CD14-positive monocyte (primary cell): ENCODE measurements around the gene FRAS1. TPM values are rescaled to one million over a fixed set of nuclear protein-coding genes. Genes with fewer than 3 reads are reported as not detected.

ENCODE experiments used
- DNase-seq, 3 donors: peaks; one replicate each; pipeline ENCODE4 v3.0.0-alpha.2; 2011 to 2022
- H2AFZ ChIP-seq: 2 replicates; pipeline ENCODE4 v1.6.0; 2012; ENCODE audit warnings: mild to moderate bottlenecking, low read depth, low read length, inconsistent platforms; ENCODE audit not compliant: insufficient read depth, poor library complexity, severe bottlenecking
- H3K27ac ChIP-seq, 2 donors: 1 replicate in 1 of 2; 2 replicates in 1 of 2; pipeline ENCODE4 v1.5.1; 2012 to 2013; ENCODE audit warnings: low read length in 2 of 2, control low read depth in 1 of 2, inconsistent platforms in 1 of 2, low read depth in 1 of 2, mild to moderate bottlenecking in 1 of 2
- H3K27me3 ChIP-seq, 2 donors: one replicate each; pipeline versions ENCODE4 v1.6.0 to v1.6.1; 2011 to 2013; ENCODE audit warnings: low read length in 2 of 2; ENCODE audit not compliant: control insufficient read depth in 2 of 2, insufficient read depth in 2 of 2
- H3K36me3 ChIP-seq, 2 donors: replicated peaks in 1 of 2; 1 replicate in 1 of 2; 2 replicates in 1 of 2; pipeline versions ENCODE4 v1.5.1 to v1.6.1; 2012 to 2013; ENCODE audit warnings: low read length in 2 of 2, control low read depth in 1 of 2, inconsistent platforms in 1 of 2, mild to moderate bottlenecking in 1 of 2; ENCODE audit not compliant: insufficient read depth in 2 of 2, control insufficient read depth in 1 of 2
- H3K4me1 ChIP-seq, 2 donors: 1 replicate in 1 of 2; 2 replicates in 1 of 2; pipeline versions ENCODE4 v1.5.1 to v1.6.1; 2012 to 2013; ENCODE audit warnings: low read length in 2 of 2, control low read depth in 1 of 2, inconsistent platforms in 1 of 2, mild to moderate bottlenecking in 1 of 2, moderate library complexity in 1 of 2; ENCODE audit not compliant: insufficient read depth in 2 of 2, control insufficient read depth in 1 of 2
- H3K4me2 ChIP-seq: replicated peaks from 2 replicates; pipeline ENCODE3; 2012; ENCODE audit warnings: low read length, moderate library complexity, mild to moderate bottlenecking; ENCODE audit not compliant: poor library complexity, severe bottlenecking; ENCODE audit errors: extremely low read depth
- H3K4me3 ChIP-seq, 3 experiments: fragments of 200-600 bp in 1 of 3; sonication (generic) in 1 of 3; replicated peaks in 1 of 3; 1 replicate in 2 of 3; 2 replicates in 1 of 3; pipeline ENCODE4 v1.5.1; 2011 to 2013; ENCODE audit warnings: low read length in 3 of 3, mild to moderate bottlenecking in 3 of 3, control low read depth in 2 of 3, low read depth in 2 of 3, inconsistent platforms in 1 of 3, moderate library complexity in 1 of 3
- H3K79me2 ChIP-seq: 2 replicates; pipeline ENCODE4 v1.6.0; 2012; ENCODE audit warnings: mild to moderate bottlenecking, control low read depth, inconsistent platforms, low read length, moderate library complexity; ENCODE audit not compliant: insufficient read depth
- H3K9ac ChIP-seq: 2 replicates; pipeline ENCODE4 v1.6.0; 2017; ENCODE audit warnings: low read length, mild to moderate bottlenecking; ENCODE audit not compliant: insufficient read depth, poor library complexity, severe bottlenecking
- H3K9me3 ChIP-seq, 2 donors: replicated peaks in 1 of 2; 1 replicate in 1 of 2; 2 replicates in 1 of 2; pipeline versions ENCODE4 v1.5.1 to v1.6.1; 2012 to 2013; ENCODE audit warnings: low read length in 2 of 2, control low read depth in 1 of 2; ENCODE audit not compliant: control insufficient read depth in 1 of 2, insufficient read depth in 1 of 2
- H4K20me1 ChIP-seq: 2 replicates; pipeline ENCODE4 v1.6.0; 2012; ENCODE audit warnings: mild to moderate bottlenecking, low read length, control low read depth, moderate library complexity; ENCODE audit not compliant: insufficient read depth
- H3K27ac Mint-ChIP-seq, 7 donors: one replicate each; pipeline ENCODE4 v1.8.0; 2020; ENCODE audit warnings: mild to moderate bottlenecking in 7 of 7, mixed read lengths in 7 of 7, moderate library complexity in 6 of 7, inconsistent platforms in 2 of 7
- H3K27me3 Mint-ChIP-seq, 3 donors: one replicate each; pipeline ENCODE4 v1.8.0; 2021 to 2022; ENCODE audit warnings: low read depth in 3 of 3, mild to moderate bottlenecking in 3 of 3, mixed read lengths in 3 of 3, moderate library complexity in 3 of 3, inconsistent platforms in 1 of 3
- H3K36me3 Mint-ChIP-seq, 2 donors: one replicate each; pipeline ENCODE4 v1.8.0; 2020; ENCODE audit warnings: mixed read lengths in 2 of 2, inconsistent platforms in 1 of 2, mild to moderate bottlenecking in 1 of 2
- H3K4me1 Mint-ChIP-seq: one replicate; pipeline ENCODE4 v1.8.0; 2020; ENCODE audit warnings: mild to moderate bottlenecking, mixed read lengths
- H3K4me3 Mint-ChIP-seq, 2 donors: one replicate each; pipeline ENCODE4 v1.8.0; 2020; ENCODE audit warnings: mild to moderate bottlenecking in 2 of 2, mixed read lengths in 2 of 2, moderate library complexity in 1 of 2
- H3K9me3 Mint-ChIP-seq, 7 donors: one replicate each; pipeline ENCODE4 v1.8.0; 2020 to 2022; ENCODE audit warnings: mixed read lengths in 7 of 7, mild to moderate bottlenecking in 6 of 7, moderate library complexity in 6 of 7, inconsistent platforms in 2 of 7
- WGBS: methylation state at CpG from one replicate; pipeline ENCODE4 v1.1.5; 2013; ENCODE audit warnings: missing lambda C conversion rate; ENCODE audit not compliant: insufficient coverage; 5-methylcytosine and 5-hydroxymethylcytosine counted together
- intact Hi-C, 2 donors: fragments of 100-400 bp; cut with micrococcal nuclease; formaldehyde crosslinking; loops; one replicate each; pipeline versions ENCODE4 v1.15.0 to v1.15.1; 2023
- polyA plus RNA-seq, 3 donors: library from polyadenylated mRNA; depleted of rRNA in 1 of 3; unstranded in 2 of 3; stranded (reverse) in 1 of 3; fragments of 300-500 nt in 2 of 3; fragments of >200 nt in 1 of 3; fragmentation: Illumina TruSeq in 2 of 3; gene quantifications; 1 replicate in 2 of 3; 2 replicates in 1 of 3; pipeline ENCODE4 v1.2.3, GENCODE V29; 2012 to 2021
- TF ChIP-seq, protein P1 (sequence below): fragments of 200-600 bp; IDR thresholded peaks from one replicate; pipeline ENCODE4 v1.8.0; 2022; ENCODE audit warnings: antibody characterized with exemption, mild to moderate bottlenecking

FRAS1 gene
- polyA plus RNA-seq, 3 donors, result not detected

DNA sequence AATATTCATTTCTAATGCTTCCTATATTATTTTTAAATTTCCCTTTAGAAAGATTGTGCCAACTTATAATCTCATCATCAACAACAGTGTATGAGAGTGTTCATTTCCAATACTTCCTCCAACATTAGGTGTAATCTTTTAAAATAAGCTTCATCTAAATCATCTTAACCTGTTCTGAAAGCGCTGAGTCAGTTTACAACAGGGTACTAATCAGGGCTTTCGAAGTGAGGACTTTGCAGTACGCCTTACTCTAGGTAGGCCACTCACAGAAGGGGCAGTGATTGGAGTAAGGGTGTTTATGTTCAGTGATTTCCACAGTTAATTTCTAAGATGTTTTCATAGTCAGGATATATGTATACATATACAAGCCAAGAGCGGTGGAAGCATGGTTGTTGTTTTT lies 87.9 kb downstream of the FRAS1 start:
- TF ChIP-seq, protein P1, sequence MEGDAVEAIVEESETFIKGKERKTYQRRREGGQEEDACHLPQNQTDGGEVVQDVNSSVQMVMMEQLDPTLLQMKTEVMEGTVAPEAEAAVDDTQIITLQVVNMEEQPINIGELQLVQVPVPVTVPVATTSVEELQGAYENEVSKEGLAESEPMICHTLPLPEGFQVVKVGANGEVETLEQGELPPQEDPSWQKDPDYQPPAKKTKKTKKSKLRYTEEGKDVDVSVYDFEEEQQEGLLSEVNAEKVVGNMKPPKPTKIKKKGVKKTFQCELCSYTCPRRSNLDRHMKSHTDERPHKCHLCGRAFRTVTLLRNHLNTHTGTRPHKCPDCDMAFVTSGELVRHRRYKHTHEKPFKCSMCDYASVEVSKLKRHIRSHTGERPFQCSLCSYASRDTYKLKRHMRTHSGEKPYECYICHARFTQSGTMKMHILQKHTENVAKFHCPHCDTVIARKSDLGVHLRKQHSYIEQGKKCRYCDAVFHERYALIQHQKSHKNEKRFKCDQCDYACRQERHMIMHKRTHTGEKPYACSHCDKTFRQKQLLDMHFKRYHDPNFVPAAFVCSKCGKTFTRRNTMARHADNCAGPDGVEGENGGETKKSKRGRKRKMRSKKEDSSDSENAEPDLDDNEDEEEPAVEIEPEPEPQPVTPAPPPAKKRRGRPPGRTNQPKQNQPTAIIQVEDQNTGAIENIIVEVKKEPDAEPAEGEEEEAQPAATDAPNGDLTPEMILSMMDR, result no peak
- Mint-ChIP-seq H3K4me3 (no peak overlapping the region), H3K27ac (no peak overlapping the region), H3K9me3 (peaks cover 0 to 11% (median 3%) of the 10 kb centered on the region in 7 donors), H3K36me3 (no peaks in the 10 kb centered on the region), H3K4me1 (no peaks in the 10 kb centered on the region), H3K27me3 (peaks cover 0 to 5% (median 2%) of the 10 kb centered on the region in 3 donors)
- Histone ChIP-seq H3K36me3 (no peaks in the 10 kb centered on the region), H2AFZ (no peak overlapping the region), H3K9ac (no peak overlapping the region), H3K4me3 (no peak overlapping the region), H3K4me1 (no peaks in the 10 kb centered on the region), H3K9me3 (peaks cover 0 to 3% of the 10 kb centered on the region in 2 donors), H3K4me2 (no peak overlapping the region), H3K27ac (no peak overlapping the region), H4K20me1 (no peaks in the 10 kb centered on the region), H3K27me3 (no peaks in the 10 kb centered on the region), H3K79me2 (no peaks in the 10 kb centered on the region)
- DNase-seq, result no peak
- WGBS, result no CpG with 5 or more reads among the region's 4 CpGs
- intact Hi-C loops, result no loop called here

DNA sequence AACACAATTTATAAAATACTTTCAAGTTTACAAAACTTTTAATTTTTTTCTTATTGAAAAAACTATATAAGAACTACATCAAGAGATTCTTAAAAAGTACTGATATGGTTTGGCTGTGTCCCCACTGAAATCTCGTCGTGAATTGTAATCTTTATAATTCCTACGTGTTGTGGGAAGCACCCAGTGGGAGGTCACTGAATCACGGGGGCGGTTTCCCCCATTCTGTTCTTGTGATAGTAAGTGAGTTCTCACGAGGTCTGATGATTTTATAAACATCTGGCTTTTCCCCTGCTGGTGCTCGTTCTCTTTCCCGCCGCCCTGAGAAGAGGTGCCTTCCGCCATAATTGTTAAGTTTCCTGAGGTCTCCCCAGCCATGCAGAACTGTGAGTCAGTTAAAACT lies 88.5 kb downstream of the FRAS1 start:
- H3K4me1 ChIP-seq, result no peaks in the 10 kb centered on the region
- H3K27ac ChIP-seq, result no peak overlapping the region
- H3K4me3 Mint-ChIP-seq, result no peak overlapping the region
- H3K27ac Mint-ChIP-seq, result no peak overlapping the region
- WGBS, result 97% methylated on average over 6 of the region's 10 CpGs
- DNase-seq, result no peak
- H2AFZ ChIP-seq, result no peak overlapping the region
- no peak overlapping the region for H3K4me2 ChIP-seq
- intact Hi-C loops, result no loop called here
- TF ChIP-seq, protein P1, result no peak
- H3K79me2 ChIP-seq, result no peaks in the 10 kb centered on the region
- no peaks in the 10 kb centered on the region for H3K36me3 Mint-ChIP-seq
- no peaks in the 10 kb centered on the region for H3K27me3 ChIP-seq
- no peaks in the 10 kb centered on the region for H3K4me1 Mint-ChIP-seq
- H3K9me3 Mint-ChIP-seq, result peaks cover 0 to 11% (median 3%) of the 10 kb centered on the region in 7 donors
- no peak overlapping the region for H3K4me3 ChIP-seq
- H3K9me3 ChIP-seq, result peaks cover 0 to 3% of the 10 kb centered on the region in 2 donors
- H3K27me3 Mint-ChIP-seq, result peaks cover 0 to 5% (median 2%) of the 10 kb centered on the region in 3 donors
- no peak overlapping the region for H3K9ac ChIP-seq
- H4K20me1 ChIP-seq, result no peaks in the 10 kb centered on the region
- H3K36me3 ChIP-seq, result no peaks in the 10 kb centered on the region
